GM18499 (cell line): Measurements from ENCODE around the gene HLA-B.
A peak's percentile ranks its signal among the peaks of the same experiment; 100 is the strongest.
"Not testable (repeated sequence)": the region's sequence is repeated elsewhere in the genome, so short reads cannot be mapped to it uniquely, and the experiment has no call there.

Experiments used
- ATAC-seq: cut with Tn5 transposase; IDR thresholded peaks from one replicate; pipeline ENCODE4 v1.9.1; 2021; ENCODE audit warnings: moderate number of reproducible peaks; ENCODE audit not compliant: insufficient read depth, unreplicated experiment

HLA-B gene

GRCh38 chr6:31356946-31357466, at the start of gene HLA-B:
HLA-B (minus strand) TSS chr6:31357179; CDS start chr6:31357158, 21 bp downstream.
- peak; percentile 67 for ATAC-seq

GRCh38 chr6:31405996-31406395, 49.0 kb upstream of the HLA-B start:
- no peak for ATAC-seq

GRCh38 chr6:31404061-31404364, 47.0 kb upstream of the HLA-B start:
- not testable (repeated sequence) for ATAC-seq

- no peak for ATAC-seq
Observed at GRCh38 chr6:31403283-31404060, 46.5 kb upstream of the HLA-B start, which contains the start of gene MICA. MICA (plus strand) TSS chr6:31403595; CDS start chr6:31403633, 38 bp downstream.

- no peak for ATAC-seq
Observed at GRCh38 chr6:31402324-31403282, 45.6 kb upstream of the HLA-B start.

- ATAC-seq: no peak
Observed at GRCh38 chr6:31401403-31401802, 44.4 kb upstream of the HLA-B start.

GRCh38 chr6:31400467-31401289, 43.7 kb upstream of the HLA-B start:
- no peak for ATAC-seq

- ATAC-seq: no peak
Observed at GRCh38 chr6:31399589-31400466, 42.8 kb upstream of the HLA-B start.

GRCh38 chr6:31397901-31398525, 41.0 kb upstream of the HLA-B start:
- ATAC-seq: no peak

GRCh38 chr6:31397153-31397499, 40.1 kb upstream of the HLA-B start:
- ATAC-seq: not testable (repeated sequence)

- no peak for ATAC-seq
Observed at GRCh38 chr6:31396422-31397152, 39.6 kb upstream of the HLA-B start.

- no peak for ATAC-seq
Observed at GRCh38 chr6:31395832-31396231, 38.9 kb upstream of the HLA-B start.

- ATAC-seq: no peak
Observed at GRCh38 chr6:31394381-31394780, 37.4 kb upstream of the HLA-B start.

- no peak for ATAC-seq
Observed at GRCh38 chr6:31393932-31394331, 37.0 kb upstream of the HLA-B start.

GRCh38 chr6:31389802-31390132, 32.8 kb upstream of the HLA-B start:
- not testable (repeated sequence) for ATAC-seq

- ATAC-seq: not testable (repeated sequence)
Observed at GRCh38 chr6:31388916-31389801, 32.2 kb upstream of the HLA-B start.

- no peak for ATAC-seq
Observed at GRCh38 chr6:31386977-31387376, 30.0 kb upstream of the HLA-B start.
